Chondrocyte (in vitro differentiated cells): ENCODE measurements around the gene ITIH3. TPM values are rescaled to one million over a fixed set of nuclear protein-coding genes. Genes with fewer than 3 reads are reported as not detected.
A peak's percentile ranks its signal among the peaks of the same experiment; 100 is the strongest.

Experiments
- DNase-seq: peaks from one replicate; pipeline ENCODE4 v3.0.0; 2021; ENCODE audit warnings: mixed read lengths, low spot score
- H3K27ac Mint-ChIP-seq: one replicate; pipeline ENCODE4 v1.8.0; 2021; ENCODE audit warnings: mild to moderate bottlenecking, moderate library complexity, mixed read lengths; ENCODE audit not compliant: unreplicated experiment
- H3K27me3 Mint-ChIP-seq: 2 replicates; pipeline ENCODE4 v1.8.0; 2021; ENCODE audit warnings: low read depth, mixed read lengths
- H3K36me3 Mint-ChIP-seq: 2 replicates; pipeline ENCODE4 v1.8.0; 2021; ENCODE audit warnings: low read depth, mixed read lengths
- H3K4me1 Mint-ChIP-seq: 2 replicates; pipeline ENCODE4 v1.8.0; 2021; ENCODE audit warnings: low read depth, mild to moderate bottlenecking, mixed read lengths
- H3K4me3 Mint-ChIP-seq: one replicate; pipeline ENCODE4 v1.8.0; 2021; ENCODE audit warnings: mild to moderate bottlenecking, moderate library complexity, mixed read lengths; ENCODE audit not compliant: unreplicated experiment
- H3K9me3 Mint-ChIP-seq: 2 replicates; pipeline ENCODE4 v1.8.0; 2021; ENCODE audit warnings: low read depth, mixed read lengths
- total RNA-seq: library from RNA; stranded (reverse); gene quantifications from 3 replicates; pipeline ENCODE4 v1.2.1, GENCODE V29; 2021
- TF ChIP-seq, protein P1 (sequence below): fragments of 200-600 bp; sonication (generic); IDR thresholded peaks from 2 replicates; pipeline ENCODE4 v1.5.0; 2021; ENCODE audit warnings: antibody characterized with exemption, mild to moderate bottlenecking, moderate library complexity

The ITIH3 gene
- total RNA-seq, 1 donor from 2014 or later, result 17.8 TPM

GRCh38 chr3:52798978-52799476 lies 4.4 kb downstream of the ITIH3 start:
- Mint-ChIP-seq H3K9me3 (no peaks in the 10 kb centered on the region), H3K27ac (no peak overlapping the region), H3K27me3 (no peaks in the 10 kb centered on the region), H3K4me1 (peaks cover 36% of the 10 kb centered on the region), H3K36me3 (no peaks in the 10 kb centered on the region), H3K4me3 (no peak overlapping the region)
- DNase-seq, result no peak
- TF ChIP-seq, protein P1, sequence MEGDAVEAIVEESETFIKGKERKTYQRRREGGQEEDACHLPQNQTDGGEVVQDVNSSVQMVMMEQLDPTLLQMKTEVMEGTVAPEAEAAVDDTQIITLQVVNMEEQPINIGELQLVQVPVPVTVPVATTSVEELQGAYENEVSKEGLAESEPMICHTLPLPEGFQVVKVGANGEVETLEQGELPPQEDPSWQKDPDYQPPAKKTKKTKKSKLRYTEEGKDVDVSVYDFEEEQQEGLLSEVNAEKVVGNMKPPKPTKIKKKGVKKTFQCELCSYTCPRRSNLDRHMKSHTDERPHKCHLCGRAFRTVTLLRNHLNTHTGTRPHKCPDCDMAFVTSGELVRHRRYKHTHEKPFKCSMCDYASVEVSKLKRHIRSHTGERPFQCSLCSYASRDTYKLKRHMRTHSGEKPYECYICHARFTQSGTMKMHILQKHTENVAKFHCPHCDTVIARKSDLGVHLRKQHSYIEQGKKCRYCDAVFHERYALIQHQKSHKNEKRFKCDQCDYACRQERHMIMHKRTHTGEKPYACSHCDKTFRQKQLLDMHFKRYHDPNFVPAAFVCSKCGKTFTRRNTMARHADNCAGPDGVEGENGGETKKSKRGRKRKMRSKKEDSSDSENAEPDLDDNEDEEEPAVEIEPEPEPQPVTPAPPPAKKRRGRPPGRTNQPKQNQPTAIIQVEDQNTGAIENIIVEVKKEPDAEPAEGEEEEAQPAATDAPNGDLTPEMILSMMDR, result peak; percentile 70

GRCh38 chr3:52800079-52800478 lies 5.5 kb downstream of the ITIH3 start:
- DNase-seq, result no peak
- no peaks in the 10 kb centered on the region for H3K27me3 Mint-ChIP-seq
- no peak overlapping the region for H3K4me3 Mint-ChIP-seq
- TF ChIP-seq, protein P1, result no peak
- H3K36me3 Mint-ChIP-seq, result no peaks in the 10 kb centered on the region
- H3K4me1 Mint-ChIP-seq, result peaks cover 29% of the 10 kb centered on the region
- H3K9me3 Mint-ChIP-seq, result no peaks in the 10 kb centered on the region
- H3K27ac Mint-ChIP-seq, result no peak overlapping the region

DNA sequence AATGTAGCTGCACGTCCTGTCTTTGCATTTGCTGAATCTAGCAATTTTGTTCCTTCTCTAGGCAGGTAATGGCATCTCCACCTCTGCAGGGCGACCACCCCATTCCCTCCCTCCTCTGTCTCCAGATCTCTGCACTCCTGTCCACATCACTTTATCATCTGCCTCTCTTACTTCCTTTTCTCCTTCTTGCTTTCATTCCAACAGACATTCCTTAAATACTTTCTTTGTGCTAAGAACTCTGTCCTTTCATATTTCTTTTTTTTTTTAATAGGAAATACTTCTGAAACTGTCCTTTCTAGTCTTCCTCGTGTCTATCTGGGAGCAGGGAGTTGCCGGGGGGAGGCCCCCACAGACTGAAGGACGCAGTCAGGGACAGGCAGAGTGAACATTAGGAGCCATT lies 7.2 kb downstream of the ITIH3 start:
- TF ChIP-seq, protein P1, result no peak
- no peaks in the 10 kb centered on the region for H3K27me3 Mint-ChIP-seq
- H3K27ac Mint-ChIP-seq, result peak overlapping the region; percentile 63
- H3K36me3 Mint-ChIP-seq, result peaks cover 2% of the 10 kb centered on the region
- no peaks in the 10 kb centered on the region for H3K9me3 Mint-ChIP-seq
- no peak for DNase-seq
- no peak overlapping the region for H3K4me3 Mint-ChIP-seq
- H3K4me1 Mint-ChIP-seq, result peaks cover 29% of the 10 kb centered on the region

- no peak for DNase-seq
- Mint-ChIP-seq H3K27me3 (no peaks in the 10 kb centered on the region), H3K9me3 (no peaks in the 10 kb centered on the region), H3K4me3 (no peak overlapping the region), H3K36me3 (peaks cover 2% of the 10 kb centered on the region), H3K27ac (no peak overlapping the region), H3K4me1 (peaks cover 14% of the 10 kb centered on the region)
- TF ChIP-seq, protein P1, result no peak
Observed at GRCh38 chr3:52805270-52806039, 10.9 kb downstream of the ITIH3 start.

DNA sequence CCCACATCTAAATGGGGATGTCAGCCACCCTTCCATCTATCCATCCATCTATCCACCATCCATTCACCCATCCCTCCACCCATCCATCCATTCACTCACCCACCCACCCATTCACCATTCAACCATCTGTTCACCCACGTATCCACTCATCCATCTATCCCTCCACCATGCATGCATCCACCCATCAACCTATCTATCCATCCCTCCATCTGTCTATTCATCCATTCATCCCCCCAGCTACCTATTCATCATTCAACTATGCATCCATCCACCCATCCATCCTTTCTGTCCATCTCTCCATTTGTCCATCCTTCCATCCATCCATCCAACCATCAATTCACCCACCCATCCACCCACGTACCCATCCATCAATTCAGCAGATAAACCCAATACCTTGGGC lies 14.6 kb downstream of the ITIH3 start:
- H3K4me3 Mint-ChIP-seq, result no peak overlapping the region
- no peak overlapping the region for H3K27ac Mint-ChIP-seq
- H3K9me3 Mint-ChIP-seq, result no peaks in the 10 kb centered on the region
- peaks cover 2% of the 10 kb centered on the region for H3K36me3 Mint-ChIP-seq
- DNase-seq, result no peak
- H3K4me1 Mint-ChIP-seq, result no peaks in the 10 kb centered on the region
- TF ChIP-seq, protein P1, result no peak
- H3K27me3 Mint-ChIP-seq, result no peaks in the 10 kb centered on the region
